DOHH2 (cell line): ENCODE results near the gene B4GALNT4.
A peak's percentile ranks its signal among the peaks of the same experiment; 100 is the strongest.

ENCODE experiments used
- H3F3A ChIP-seq: fragments of 200-600 bp; sonication (generic), shearing (Covaris generic); 2 replicates; pipeline ENCODE4 v1.6.0; 2016; ENCODE audit warnings: antibody characterized with exemption, mild to moderate bottlenecking; ENCODE audit not compliant: control insufficient read depth, insufficient read depth
- H3K27ac ChIP-seq: fragments of 200-600 bp; sonication (generic); 2 replicates; pipeline ENCODE4 v1.5.1; 2014; ENCODE audit warnings: low read depth, mild to moderate bottlenecking, low read length, moderate library complexity
- H3K27me3 ChIP-seq: fragments of 200-600 bp; sonication (generic); 2 replicates; pipeline ENCODE4 v1.6.1; 2014; ENCODE audit warnings: mild to moderate bottlenecking, low read length, mixed read lengths; ENCODE audit not compliant: control insufficient read depth
- H3K36me3 ChIP-seq: fragments of 200-600 bp; sonication (generic); 2 replicates; pipeline ENCODE4 v1.6.1; 2014; ENCODE audit warnings: mild to moderate bottlenecking, low read length, moderate library complexity, mixed read lengths; ENCODE audit not compliant: control insufficient read depth
- H3K4me1 ChIP-seq: fragments of 200-600 bp; sonication (generic); 2 replicates; pipeline ENCODE4 v1.6.1; 2014; ENCODE audit warnings: mild to moderate bottlenecking, low read length, mixed read lengths; ENCODE audit not compliant: control insufficient read depth
- H3K4me2 ChIP-seq: fragments of 200-600 bp; sonication (generic); 2 replicates; pipeline ENCODE4 v1.6.0; 2014; ENCODE audit warnings: mild to moderate bottlenecking, low read length, moderate library complexity
- H3K4me3 ChIP-seq: fragments of 200-600 bp; sonication (generic); 2 replicates; pipeline ENCODE4 v1.5.1; 2014; ENCODE audit warnings: mild to moderate bottlenecking, low read length, mixed read lengths
- H3K79me2 ChIP-seq: fragments of 200-600 bp; sonication (generic); 2 replicates; pipeline ENCODE4 v1.6.1; 2014; ENCODE audit warnings: mild to moderate bottlenecking, low read length, mixed read lengths; ENCODE audit not compliant: control insufficient read depth
- H3K9me2 ChIP-seq: fragments of 200-600 bp; sonication (generic); replicated peaks from 2 replicates; pipeline ENCODE4 v1.6.1; 2014; ENCODE audit warnings: mild to moderate bottlenecking, low read length, mixed read lengths; ENCODE audit not compliant: control insufficient read depth
- H3K9me3 ChIP-seq: fragments of 200-600 bp; sonication (generic); 2 replicates; pipeline ENCODE4 v1.6.1; 2014; ENCODE audit warnings: antibody characterized with exemption, low read length, mixed read lengths; ENCODE audit not compliant: control insufficient read depth, insufficient read depth
- H4K20me1 ChIP-seq: fragments of 200-600 bp; sonication (generic); 2 replicates; pipeline ENCODE4 v1.6.0; 2014; ENCODE audit warnings: low read depth, mild to moderate bottlenecking, antibody characterized with exemption, low read length, moderate library complexity; ENCODE audit not compliant: control insufficient read depth, insufficient read depth
- EZH2phosphoT487 ChIP-seq: fragments of 200-600 bp; sonication (generic); IDR thresholded peaks from 2 replicates; pipeline ENCODE4 v1.6.1; 2017; ENCODE audit warnings: borderline replicate concordance, mild to moderate bottlenecking, antibody characterized with exemption, low read length, moderate library complexity, mixed read lengths
- TF ChIP-seq, protein P1 (sequence below): fragments of 200-600 bp; sonication (generic); IDR thresholded peaks from one replicate; pipeline ENCODE4 v1.5.1; 2014; ENCODE audit warnings: antibody characterized with exemption, mild to moderate bottlenecking, low read depth, low read length; ENCODE audit not compliant: poor library complexity, severe bottlenecking

B4GALNT4 gene

DNA sequence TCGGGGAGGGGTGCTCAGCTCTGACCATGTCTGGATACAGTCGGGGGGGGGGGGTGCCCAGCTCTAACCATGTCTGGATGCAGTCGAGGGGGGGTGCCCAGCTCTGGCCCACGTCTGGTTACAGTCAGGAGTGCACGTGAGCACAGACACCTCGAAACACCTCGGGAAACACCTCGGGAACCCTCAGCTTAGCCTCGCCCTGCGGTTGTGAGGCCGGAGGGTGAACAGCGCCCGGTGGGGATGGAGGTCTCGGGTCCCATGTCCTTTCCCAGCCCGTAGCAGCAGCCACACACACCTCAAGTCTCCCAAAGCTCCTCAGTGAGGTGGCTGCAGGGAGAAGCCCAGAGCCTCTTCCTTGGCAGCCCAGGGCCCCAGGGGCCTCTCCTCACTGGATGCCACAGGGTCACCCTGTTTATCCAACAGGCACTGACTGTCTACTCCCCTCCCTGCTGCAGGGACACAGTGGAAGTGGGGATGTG, 43.4 kb downstream of the B4GALNT4 start:
- H3F3A ChIP-seq: no peaks in the 10 kb centered on the region
- no peak overlapping the region for H3K4me2 ChIP-seq
- no peaks in the 10 kb centered on the region for H3K9me2 ChIP-seq
- TF ChIP-seq EZH2phosphoT487: no peak
- TF ChIP-seq, protein P1, sequence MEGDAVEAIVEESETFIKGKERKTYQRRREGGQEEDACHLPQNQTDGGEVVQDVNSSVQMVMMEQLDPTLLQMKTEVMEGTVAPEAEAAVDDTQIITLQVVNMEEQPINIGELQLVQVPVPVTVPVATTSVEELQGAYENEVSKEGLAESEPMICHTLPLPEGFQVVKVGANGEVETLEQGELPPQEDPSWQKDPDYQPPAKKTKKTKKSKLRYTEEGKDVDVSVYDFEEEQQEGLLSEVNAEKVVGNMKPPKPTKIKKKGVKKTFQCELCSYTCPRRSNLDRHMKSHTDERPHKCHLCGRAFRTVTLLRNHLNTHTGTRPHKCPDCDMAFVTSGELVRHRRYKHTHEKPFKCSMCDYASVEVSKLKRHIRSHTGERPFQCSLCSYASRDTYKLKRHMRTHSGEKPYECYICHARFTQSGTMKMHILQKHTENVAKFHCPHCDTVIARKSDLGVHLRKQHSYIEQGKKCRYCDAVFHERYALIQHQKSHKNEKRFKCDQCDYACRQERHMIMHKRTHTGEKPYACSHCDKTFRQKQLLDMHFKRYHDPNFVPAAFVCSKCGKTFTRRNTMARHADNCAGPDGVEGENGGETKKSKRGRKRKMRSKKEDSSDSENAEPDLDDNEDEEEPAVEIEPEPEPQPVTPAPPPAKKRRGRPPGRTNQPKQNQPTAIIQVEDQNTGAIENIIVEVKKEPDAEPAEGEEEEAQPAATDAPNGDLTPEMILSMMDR: no peak
- H3K4me3 ChIP-seq: no peak overlapping the region
- H3K36me3 ChIP-seq: no peaks in the 10 kb centered on the region
- no peaks in the 10 kb centered on the region for H3K9me3 ChIP-seq
- H3K79me2 ChIP-seq: no peaks in the 10 kb centered on the region
- no peaks in the 10 kb centered on the region for H4K20me1 ChIP-seq
- H3K27me3 ChIP-seq: peaks cover 22% of the 10 kb centered on the region
- no peak overlapping the region for H3K27ac ChIP-seq
- peaks cover 20% of the 10 kb centered on the region for H3K4me1 ChIP-seq

DNA sequence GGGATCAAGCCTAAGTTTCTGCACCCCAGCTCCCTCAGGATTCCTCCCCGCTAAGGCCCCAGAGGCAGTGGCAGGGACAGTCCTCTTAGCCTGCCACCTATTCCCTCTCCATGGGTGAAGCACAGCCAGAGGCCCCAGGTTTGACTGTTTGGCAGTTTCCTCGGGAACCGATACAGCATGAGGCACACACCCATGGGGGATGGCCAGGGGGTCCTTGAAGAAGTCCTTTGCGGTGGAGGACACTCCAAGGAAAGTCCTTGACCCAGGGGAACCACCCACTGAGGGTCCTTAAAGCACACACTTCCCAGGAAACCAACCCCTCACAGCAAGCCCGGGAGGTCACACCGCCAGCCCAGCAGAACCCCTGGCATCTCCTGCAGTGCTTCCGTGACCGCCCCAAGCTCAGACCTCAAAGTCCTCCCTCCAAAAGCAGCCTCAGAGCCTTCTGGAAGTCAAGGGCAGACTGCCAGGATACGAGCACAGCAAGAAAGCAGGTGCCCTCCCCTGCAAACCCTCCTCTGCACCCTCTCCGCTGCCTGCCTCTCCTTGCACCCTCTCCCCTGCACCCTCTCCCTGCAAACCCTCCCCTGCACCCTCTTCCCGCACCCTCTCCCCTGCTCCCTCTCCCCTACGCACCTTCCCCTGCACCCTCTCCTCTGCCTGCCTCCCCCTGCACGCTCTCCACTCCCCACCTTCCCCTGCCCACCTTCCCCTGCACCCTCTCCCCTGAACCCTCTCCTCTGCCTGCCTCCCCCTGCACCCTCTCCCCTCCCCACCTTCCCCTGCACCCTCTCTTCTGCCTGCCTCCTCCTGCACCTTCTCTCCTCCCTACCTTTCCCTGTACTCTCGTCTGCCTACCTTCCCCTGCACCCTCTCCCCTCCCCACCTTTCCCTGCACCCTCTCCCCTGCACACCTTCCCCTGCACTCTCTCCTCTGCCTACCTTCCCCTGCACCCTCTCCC, 44.1 kb downstream of the B4GALNT4 start:
- no peaks in the 10 kb centered on the region for H3F3A ChIP-seq
- TF ChIP-seq, protein P1: no peak
- TF ChIP-seq EZH2phosphoT487: no peak

DNA sequence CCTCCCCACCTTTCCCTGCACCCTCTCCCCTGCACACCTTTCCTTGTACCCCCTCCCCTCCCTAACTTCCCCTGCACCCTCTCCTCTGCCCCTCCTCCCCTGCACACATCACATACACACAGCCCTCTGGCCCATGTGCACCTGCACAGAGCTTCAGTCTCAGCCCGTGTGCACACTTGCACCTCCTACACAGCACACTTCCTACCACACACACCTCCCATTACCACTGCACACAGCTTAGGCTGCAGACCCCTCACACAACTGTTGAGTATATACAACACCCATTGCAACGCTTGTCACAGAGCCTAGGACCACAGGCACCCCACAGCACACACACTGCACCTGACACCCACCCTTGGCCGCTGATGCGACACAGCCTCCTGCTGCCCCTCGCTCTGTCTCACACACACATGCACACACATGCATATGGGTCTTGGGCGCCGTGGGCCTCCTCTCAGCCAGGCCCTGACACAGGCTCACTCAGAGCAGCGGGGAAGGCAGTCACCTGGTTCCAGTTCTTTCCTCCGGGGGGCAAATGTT, 45.1 kb downstream of the B4GALNT4 start:
- H4K20me1 ChIP-seq: no peaks in the 10 kb centered on the region
- peaks cover 23% of the 10 kb centered on the region for H3K27me3 ChIP-seq
- no peaks in the 10 kb centered on the region for H3K9me2 ChIP-seq
- H3K4me3 ChIP-seq: peak overlapping the region; percentile 37; the same call in 1 of the 2 replicates
- H3F3A ChIP-seq: no peaks in the 10 kb centered on the region
- no peak overlapping the region for H3K27ac ChIP-seq
- peak overlapping the region; percentile 47; the same call in 1 of the 2 replicates for H3K4me2 ChIP-seq
- peaks cover 20% of the 10 kb centered on the region for H3K4me1 ChIP-seq
- no peaks in the 10 kb centered on the region for H3K79me2 ChIP-seq
- no peaks in the 10 kb centered on the region for H3K9me3 ChIP-seq
- TF ChIP-seq, protein P1: no peak
- no peak for TF ChIP-seq EZH2phosphoT487
- H3K36me3 ChIP-seq: no peaks in the 10 kb centered on the region

More for the DNA sequence above, 44.1 kb downstream of the B4GALNT4 start:
- no peaks in the 10 kb centered on the region for H3K79me2 ChIP-seq
- peaks cover 20% of the 10 kb centered on the region for H3K4me1 ChIP-seq
- no peak overlapping the region for H3K4me3 ChIP-seq
- H3K9me2 ChIP-seq: no peaks in the 10 kb centered on the region
- no peaks in the 10 kb centered on the region for H3K9me3 ChIP-seq
- no peak overlapping the region for H3K27ac ChIP-seq
- H3K4me2 ChIP-seq: no peak overlapping the region
- H4K20me1 ChIP-seq: no peaks in the 10 kb centered on the region
- no peaks in the 10 kb centered on the region for H3K36me3 ChIP-seq
- H3K27me3 ChIP-seq: peaks cover 23% of the 10 kb centered on the region
